NOMO-1 treated with DMSO at 0.1 percent for 48 hours (cell line): Measurements from ENCODE around the gene MOB3B.

Experiments used
- DNase-seq: peaks from one replicate; lab custom pipeline; 2025; ENCODE audit not compliant: unreplicated experiment; lab: John Stamatoyannopoulos, UW

The MOB3B gene

GRCh38 chr9:27344776-27345175, 184.8 kb downstream of the MOB3B start:
- DNase-seq, result no peak

DNA sequence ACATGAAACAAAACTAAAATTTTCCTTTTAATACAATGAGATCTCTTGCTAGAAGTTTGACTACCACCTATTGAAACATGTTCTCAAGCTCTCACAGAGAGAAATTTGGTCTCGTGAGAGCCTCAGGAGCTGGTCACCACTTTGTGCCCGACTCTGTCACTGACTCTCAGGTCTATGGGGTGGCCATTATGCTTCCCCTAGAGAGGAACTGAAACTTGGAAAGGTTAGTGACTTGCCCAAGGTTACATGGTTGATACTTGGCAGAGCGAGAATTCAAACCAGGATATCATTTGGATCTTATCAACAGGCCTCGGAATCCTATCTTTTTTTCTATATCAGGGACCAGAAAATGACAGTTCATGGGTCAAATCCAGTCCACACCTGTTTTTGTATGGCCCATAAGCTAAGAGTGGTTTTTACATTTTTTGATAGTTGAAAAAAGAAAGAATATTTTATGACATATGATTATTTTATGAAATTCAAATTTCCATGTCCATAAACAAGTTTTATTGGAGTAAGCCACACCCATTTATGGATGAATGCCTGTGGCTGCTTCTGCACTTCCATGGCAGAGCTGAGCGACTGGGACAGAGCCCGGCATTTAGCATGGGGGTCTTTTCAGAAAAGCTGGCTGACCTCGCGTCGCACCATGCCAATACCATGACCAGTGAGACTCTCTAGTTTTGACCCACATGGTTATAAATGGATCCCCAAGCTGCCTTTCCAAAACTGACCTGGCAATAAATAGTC, 187.9 kb downstream of the MOB3B start:
- DNase-seq, result no peak

DNA sequence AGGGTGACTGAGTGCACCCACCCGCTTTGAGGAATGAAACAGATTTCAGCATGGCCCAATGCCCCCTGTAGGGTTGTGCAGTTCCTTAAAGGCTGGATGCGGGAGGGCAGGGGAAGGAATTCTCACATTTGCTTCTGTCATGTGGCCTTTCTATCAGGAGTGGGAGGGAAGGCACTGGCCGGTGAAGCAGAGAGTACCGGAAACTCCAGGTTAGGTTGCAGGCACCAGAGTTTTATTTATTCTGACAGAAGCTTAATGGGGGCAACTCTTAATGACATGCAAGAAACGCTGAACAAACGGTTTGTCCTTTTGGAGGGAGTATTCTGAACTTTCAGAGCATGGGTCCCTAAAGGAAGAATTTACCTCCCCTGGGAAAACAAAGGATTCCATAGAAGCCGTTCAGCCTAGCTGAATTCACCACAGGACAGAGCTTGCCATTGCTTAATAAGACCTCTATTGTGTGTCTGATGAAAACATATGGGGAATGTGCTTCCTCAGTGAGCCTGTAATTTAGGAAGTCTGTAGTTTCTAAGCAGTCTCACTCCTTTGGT, 188.6 kb downstream of the MOB3B start:
- DNase-seq, result no peak

DNA sequence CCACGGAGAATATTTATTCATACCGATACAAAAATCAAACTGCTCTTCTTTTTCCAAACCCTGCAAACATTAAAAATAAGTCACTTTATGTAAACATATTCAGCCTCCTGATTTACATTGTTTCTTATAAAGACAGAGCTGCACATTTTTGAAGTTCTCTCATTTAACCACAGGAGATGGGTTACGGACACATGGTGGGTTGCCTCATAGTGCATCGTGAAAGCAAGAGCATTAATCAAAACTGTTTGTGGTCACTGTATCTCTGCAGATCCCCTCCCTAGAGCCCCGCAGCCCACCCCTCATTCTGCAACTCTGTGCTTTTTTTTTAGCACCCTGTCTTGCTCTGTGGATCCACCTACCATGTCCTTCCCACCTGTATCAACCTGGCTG, 189.3 kb downstream of the MOB3B start:
- DNase-seq, result no peak

GRCh38 chr9:27339661-27340284, 189.8 kb downstream of the MOB3B start:
- DNase-seq, result no peak

DNA sequence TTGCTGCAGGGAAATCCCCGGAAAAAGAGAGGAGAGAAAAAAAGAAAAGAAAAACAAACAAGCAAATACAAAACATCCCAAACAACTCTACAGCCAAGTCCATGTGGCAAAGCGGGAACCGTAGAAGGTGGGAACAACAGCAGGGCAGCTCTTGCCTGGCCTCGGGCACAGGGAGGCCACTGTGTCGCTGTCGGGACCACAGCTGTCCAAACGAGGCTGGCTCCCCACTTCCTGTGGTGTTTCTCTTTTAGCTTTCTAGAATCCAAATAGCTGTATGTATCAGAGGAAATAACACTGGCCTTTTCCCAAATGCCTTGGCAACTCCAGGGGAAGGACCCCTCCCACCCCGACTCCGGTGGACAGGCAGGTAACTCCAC, 191.1 kb downstream of the MOB3B start:
- no peak for DNase-seq

GRCh38 chr9:27337833-27338526, 191.6 kb downstream of the MOB3B start:
- no peak for DNase-seq

DNA sequence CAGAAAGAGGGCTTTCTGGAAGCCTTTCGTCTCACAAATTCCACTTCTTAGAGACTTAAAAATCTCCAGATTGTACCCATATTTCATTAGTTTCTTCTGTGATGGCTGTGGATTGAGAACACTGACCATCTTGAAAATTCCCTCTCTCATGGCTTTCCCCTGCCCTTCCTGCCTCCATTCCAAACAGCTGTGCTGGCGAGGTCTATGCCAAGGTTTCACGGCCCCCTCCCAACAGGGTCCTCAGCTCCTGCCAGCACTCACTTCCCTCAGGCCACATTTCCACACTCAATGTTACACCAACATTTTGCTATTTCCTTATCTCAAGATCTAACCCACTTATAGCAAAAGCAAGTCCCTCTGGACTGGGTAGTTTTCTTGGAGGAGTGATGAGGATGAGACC, 192.4 kb downstream of the MOB3B start:
- no peak for DNase-seq

DNA sequence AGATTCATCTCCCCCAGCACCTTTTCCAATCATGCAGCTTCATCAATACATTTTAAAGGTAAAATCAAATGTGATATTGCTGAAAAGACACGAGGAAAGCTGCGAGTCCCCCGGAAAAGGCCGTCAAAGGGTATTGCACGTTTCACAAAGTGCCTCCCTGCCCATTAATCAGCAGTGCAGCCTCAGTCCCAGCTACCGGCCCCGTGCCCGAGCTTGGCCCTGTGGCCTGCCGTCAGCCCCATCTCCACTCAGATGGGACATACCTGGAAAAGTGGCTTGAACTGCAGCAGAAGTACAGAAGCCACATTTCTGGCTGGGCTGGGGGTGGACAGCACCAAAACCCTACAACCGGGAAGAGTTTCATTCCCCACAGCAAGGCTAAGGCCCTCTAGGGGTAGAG, 192.8 kb downstream of the MOB3B start:
- no peak for DNase-seq

GRCh38 chr9:27336126-27336525, 193.5 kb downstream of the MOB3B start:
- DNase-seq, result no peak

DNA sequence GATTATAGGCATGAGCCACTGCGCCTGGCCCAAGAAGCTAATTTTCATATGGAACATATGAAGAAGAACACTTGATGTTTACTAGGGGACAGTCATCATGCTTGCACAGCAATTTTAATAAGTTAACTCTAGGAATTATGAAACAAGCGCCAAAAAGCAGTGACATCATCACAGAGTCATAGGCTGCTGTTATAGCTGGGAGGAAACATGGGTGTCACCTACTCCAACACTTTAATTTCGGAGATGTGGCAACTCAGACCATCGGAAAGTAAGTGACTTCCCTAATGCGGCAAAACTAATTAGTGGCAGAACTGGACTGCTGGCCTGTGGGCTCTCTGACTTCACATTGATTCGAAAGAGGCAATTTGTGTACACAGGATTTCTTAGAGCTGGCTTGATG, 194.5 kb downstream of the MOB3B start:
- no peak for DNase-seq

DNA sequence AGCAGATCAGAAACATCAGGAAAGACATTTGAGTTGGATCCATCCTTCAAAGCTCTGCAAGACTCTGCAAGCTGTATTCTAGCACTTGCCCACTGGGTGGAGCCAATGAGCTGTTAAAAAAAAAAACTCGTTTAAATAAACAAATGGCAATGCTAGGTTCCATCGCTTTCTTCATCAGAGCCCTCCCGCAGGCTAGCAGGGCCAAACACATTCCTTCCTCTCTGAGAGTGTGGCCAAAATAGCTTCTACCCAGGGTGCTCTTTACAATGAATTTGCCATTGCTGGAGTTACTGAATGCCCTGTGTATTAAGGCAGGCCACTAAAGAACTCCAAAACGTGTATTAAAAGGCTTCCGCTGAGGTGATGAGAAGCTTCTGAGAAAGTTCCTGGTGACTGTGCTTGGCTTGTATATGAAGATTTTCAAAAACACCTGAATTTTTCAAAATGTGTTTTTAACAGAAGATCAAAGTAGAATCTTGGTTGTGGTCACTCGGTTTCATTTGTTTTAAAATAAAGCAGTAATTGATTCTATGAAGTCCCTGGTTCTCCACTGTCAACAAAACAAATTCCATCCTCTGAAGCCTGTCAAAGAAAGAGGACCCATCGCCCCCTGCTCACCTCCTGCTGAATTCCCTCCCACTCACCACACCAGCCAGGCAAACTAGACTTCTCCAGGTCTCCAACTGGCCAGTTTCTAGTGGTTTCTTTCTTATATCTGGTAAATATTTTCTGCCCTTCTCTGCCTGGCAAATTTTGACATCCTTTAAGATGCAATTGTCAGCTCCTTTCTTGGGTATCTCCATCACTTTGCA, 196.2 kb downstream of the MOB3B start:
- no peak for DNase-seq

DNA sequence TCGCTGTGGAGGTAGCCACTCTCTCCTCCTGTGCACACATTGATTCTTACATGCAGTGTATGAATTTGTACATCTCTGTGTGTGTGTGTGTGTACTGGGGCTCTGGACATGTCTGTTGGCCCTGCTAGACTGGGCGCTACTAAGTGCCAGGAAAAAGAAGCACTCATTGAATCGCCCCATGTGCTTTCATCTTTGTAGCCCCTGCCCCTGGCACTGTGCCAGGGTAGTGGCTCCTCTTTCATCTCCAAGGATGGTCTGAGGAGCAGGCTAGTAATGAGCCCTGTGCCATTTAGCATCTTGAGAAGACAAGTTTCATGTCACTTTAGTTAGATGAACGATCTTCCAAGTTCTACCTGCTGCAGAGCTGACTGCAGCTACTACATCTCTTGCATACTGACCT, 198.2 kb downstream of the MOB3B start:
- DNase-seq, result no peak

DNA sequence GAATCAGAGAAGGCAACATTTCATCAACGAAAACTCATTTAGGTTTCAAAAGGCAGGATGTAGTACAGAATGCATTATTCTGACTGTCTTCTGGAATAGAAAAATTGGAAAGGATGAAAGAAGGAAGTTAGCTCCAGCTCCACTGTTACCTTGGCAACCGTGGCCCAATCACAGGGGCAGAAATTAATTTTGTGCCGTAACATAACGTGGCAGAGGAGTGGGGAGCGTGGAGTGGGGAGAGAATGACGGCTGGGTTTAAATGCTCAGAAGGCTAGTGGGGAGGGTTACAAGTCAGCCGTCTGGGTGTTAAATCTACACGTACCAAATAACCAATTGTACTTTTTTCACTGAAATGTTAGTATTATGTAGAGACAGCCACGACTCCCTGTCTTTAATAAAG, 200.3 kb downstream of the MOB3B start:
- DNase-seq, result no peak

DNA sequence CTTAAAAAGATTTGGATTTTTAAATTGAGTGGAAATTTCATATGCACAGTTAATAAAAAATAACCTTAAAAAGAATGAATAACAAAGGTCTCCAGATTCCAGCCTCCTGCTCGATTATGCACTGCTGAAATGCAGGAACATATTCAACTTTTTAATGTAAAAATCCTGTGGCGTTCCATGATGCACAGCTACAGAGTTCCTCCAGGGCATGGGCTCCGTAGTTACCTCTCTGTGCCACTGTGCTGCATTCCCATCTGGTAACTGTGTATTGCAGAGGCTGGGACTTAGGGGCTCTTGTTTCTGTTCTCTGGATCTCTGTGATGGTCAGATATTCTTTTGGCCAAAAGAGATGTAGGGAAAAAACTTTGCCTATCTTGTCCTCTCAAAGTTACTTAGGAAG, 201.1 kb downstream of the MOB3B start:
- DNase-seq, result no peak

DNA sequence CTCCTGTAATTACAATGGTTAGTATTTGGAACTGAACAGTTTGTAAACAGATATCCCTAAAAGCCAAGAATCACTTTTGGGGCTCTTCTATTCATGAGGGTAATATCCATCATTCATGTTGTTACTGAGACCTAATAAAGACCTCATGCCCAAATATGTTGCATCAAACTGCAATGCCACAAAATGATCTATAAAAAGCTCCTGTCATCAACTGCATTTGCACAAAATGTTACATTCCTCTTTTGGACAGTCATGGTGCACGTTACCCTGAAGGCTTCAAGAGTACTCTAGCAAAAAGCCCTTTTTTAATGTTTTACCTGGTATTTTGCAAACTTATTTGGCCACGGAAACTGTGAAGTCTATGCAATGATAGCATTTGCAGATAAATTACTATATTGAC, 218.4 kb downstream of the MOB3B start:
- no peak for DNase-seq

DNA sequence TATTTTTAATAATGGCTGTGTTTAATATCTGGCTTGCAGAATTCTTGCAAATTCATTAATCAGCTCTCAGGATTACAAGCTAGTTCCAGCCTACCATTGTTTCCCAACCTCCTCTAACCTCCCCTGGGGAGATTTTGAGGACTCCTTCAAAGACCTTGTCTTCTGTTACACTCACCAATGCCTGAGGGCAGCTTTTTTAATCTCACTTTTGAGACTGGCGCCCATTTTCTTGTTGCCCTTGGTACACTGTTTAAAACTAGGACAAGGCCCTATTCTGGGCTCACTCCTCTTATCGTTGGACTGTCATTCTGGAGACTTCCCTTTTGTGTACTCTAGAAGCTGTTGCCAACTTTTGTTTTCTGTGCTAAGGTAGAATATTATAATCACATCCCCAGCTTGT, 219.0 kb downstream of the MOB3B start:
- no peak for DNase-seq

- no peak for DNase-seq
Measured at GRCh38 chr9:27308691-27309390, 220.8 kb downstream of the MOB3B start.

- no peak for DNase-seq
Measured at GRCh38 chr9:27304521-27304920, 225.1 kb downstream of the MOB3B start.

DNA sequence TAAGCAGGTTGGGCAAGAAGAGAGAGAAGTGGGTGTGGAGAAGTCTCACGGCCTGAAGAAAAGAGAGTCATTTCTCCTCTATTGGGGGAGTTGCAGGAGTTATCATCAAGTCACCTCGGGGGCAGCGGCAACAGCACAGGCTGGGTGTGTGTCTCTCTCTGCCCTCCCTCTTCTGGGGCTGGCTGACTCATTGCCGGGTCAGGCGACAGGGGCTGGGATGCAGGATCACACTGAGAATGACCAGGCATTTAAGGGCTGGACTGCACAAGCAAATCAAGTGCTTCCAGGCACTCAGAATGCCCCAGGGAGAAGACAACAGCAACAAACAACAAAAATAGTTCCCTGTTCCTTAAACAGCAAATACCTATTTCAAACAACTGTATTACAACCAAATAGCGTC, 226.4 kb downstream of the MOB3B start:
- no peak for DNase-seq

DNA sequence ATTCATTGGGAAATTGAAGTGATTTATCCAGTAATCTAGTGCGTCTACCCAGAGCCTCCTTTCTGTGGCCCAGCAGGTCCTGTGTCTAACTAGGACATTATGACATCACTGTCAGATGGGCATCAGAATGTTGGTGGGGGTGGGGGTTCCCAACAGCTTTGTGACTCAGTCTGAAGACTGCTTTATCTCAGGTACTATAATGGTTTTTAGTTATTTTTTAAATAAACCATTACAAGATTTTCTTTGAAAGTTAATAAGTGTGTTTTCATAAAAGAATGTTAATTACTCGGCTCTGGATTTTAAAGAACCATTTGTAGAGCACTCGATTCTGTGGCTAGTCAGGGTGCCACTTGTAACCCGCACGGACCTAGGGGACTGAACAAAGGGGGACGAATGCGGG, 232.6 kb downstream of the MOB3B start, which contains the start of gene EQTN:
TSS of gene EQTN (minus strand) at position 101 of the 400 bp plus-strand sequence. CDS start at position 6, 95 bp downstream.
- no peak for DNase-seq
